HCT116 (cell line): ENCODE measurements around the gene MED26. TPM values are rescaled to one million over a fixed set of nuclear protein-coding genes. Genes with fewer than 3 reads are reported as not detected.
A peak's percentile ranks its signal among the peaks of the same experiment; 100 is the strongest.

Experiments
- ATAC-seq: fragments of 200-7000 bp; cut with Tn5 transposase; 2 replicates; pipeline ENCODE4 v1.9.1; 2020; ENCODE audit warnings: mild to moderate bottlenecking, moderate library complexity
- BruUV-seq: library from RNA; stranded (reverse); fragments of 400-500 nt; replicated peaks from 2 replicates; lab custom pipeline; 2021; lab: Mats Ljungman, UMichigan
- CTCF ChIA-PET: fragments of 300-600 bp; sonication (Branson Sonifier 250); formaldehyde crosslinking; loops from one replicate; lab custom pipeline; 2021; ENCODE audit warnings: antibody characterized with exemption; lab: Charles Lee
- POLR2A ChIA-PET: fragments of 300-600, 350-600 bp; sonication (Branson Sonifier 250); formaldehyde crosslinking; loops from one replicate; lab custom pipeline; 2021; ENCODE audit warnings: antibody characterized with exemption; lab: Charles Lee
- RAD21 ChIA-PET, 2 experiments: fragments of 300-600 bp; sonication (Branson Sonifier 250); formaldehyde crosslinking; loops; one replicate each; lab custom pipeline; 2023; ENCODE audit warnings: low total read pairs in 2 of 2; ENCODE audit not compliant: uncharacterized antibody in 2 of 2, unreplicated experiment in 2 of 2, low non-redundant PET in 1 of 2; lab: Charles Lee
- DNase-seq: peaks from one replicate; pipeline ENCODE4 v3.0.0-alpha.2; 2010; ENCODE audit warnings: low read depth, low spot score
- H2AFZ ChIP-seq: fragments of 200-600 bp; shearing (Covaris generic), sonication (generic); 2 replicates; pipeline ENCODE4 v1.6.1; 2017; ENCODE audit warnings: low read depth, mixed run types, mixed read lengths, antibody characterized with exemption, low read length; ENCODE audit not compliant: poor library complexity, severe bottlenecking
- H3K27ac ChIP-seq: 2 replicates; pipeline ENCODE4 v1.5.1; 2012; ENCODE audit warnings: low read depth, low read length
- H3K27me3 ChIP-seq: fragments of 200-600 bp; sonication (generic); 2 replicates; pipeline ENCODE4 v1.6.1; 2016; ENCODE audit warnings: mixed run types, low read length, mixed read lengths; ENCODE audit not compliant: insufficient read depth
- H3K36me3 ChIP-seq, 2 experiments: fragments of 200-500 bp in 1 of 2; fragments of 200-600 bp in 1 of 2; sonication (Bioruptor generic) in 1 of 2; sonication (generic) in 1 of 2; 2 replicates each; pipeline versions ENCODE4 v1.5.1 to v1.6.1; 2014 to 2016; ENCODE audit warnings: low read length in 2 of 2, inconsistent platforms in 1 of 2, mixed read lengths in 1 of 2, mixed run types in 1 of 2; ENCODE audit not compliant: insufficient read depth in 2 of 2, control insufficient read depth in 1 of 2
- H3K4me1 ChIP-seq, 2 experiments: fragments of 200-600 bp in 1 of 2; sonication (generic) in 1 of 2; 2 replicates each; pipeline versions ENCODE4 v1.5.1 to v1.6.1; 2012 to 2017; ENCODE audit warnings: low read length in 2 of 2, inconsistent platforms in 1 of 2, mild to moderate bottlenecking in 1 of 2, mixed read lengths in 1 of 2, mixed run types in 1 of 2, moderate library complexity in 1 of 2; ENCODE audit not compliant: insufficient read depth in 2 of 2, control insufficient read depth in 1 of 2
- H3K4me2 ChIP-seq: fragments of 200-600 bp; sonication (generic); 2 replicates; pipeline ENCODE4 v1.6.1; 2017; ENCODE audit warnings: mixed run types, low read length, mixed read lengths
- H3K4me3 ChIP-seq, 2 experiments: fragments of 200-600 bp in 1 of 2; sonication (generic) in 1 of 2; replicated peaks in 1 of 2; 2 replicates each; pipeline ENCODE4 v1.5.1; 2011 to 2016; ENCODE audit warnings: low read length in 2 of 2, control low read depth in 1 of 2, low read depth in 1 of 2, mild to moderate bottlenecking in 1 of 2, mixed read lengths in 1 of 2, mixed run types in 1 of 2
- H3K79me2 ChIP-seq: fragments of 200-600 bp; sonication (generic); 2 replicates; pipeline ENCODE4 v1.6.1; 2017; ENCODE audit warnings: mild to moderate bottlenecking, mixed run types, low read length, moderate library complexity, mixed read lengths; ENCODE audit not compliant: insufficient read depth
- H3K9ac ChIP-seq: fragments of 200-600 bp; sonication (generic); 2 replicates; pipeline ENCODE4 v1.6.1; 2016; ENCODE audit warnings: low read length, mixed read lengths
- H3K9me2 ChIP-seq: fragments of 200-600 bp; sonication (generic), shearing (Covaris generic); 2 replicates; pipeline ENCODE4 v1.6.1; 2017; ENCODE audit warnings: mixed run types, mild to moderate bottlenecking, moderate library complexity; ENCODE audit not compliant: insufficient read depth
- H3K9me3 ChIP-seq, 2 experiments: fragments of 200-500 bp in 1 of 2; fragments of 200-600 bp in 1 of 2; sonication (Bioruptor generic) in 1 of 2; sonication (generic) in 1 of 2; 2 replicates each; pipeline ENCODE4 v1.6.1; 2014 to 2017; ENCODE audit warnings: low read length in 2 of 2, mixed read lengths in 2 of 2, inconsistent platforms in 1 of 2, low read depth in 1 of 2, mild to moderate bottlenecking in 1 of 2, mixed run types in 1 of 2, moderate library complexity in 1 of 2; ENCODE audit not compliant: control insufficient read depth in 1 of 2, insufficient read depth in 1 of 2
- H4K20me1 ChIP-seq: fragments of 200-600 bp; sonication (generic), shearing (Covaris generic); 2 replicates; pipeline ENCODE4 v1.6.1; 2017; ENCODE audit warnings: mixed run types, mild to moderate bottlenecking, moderate library complexity; ENCODE audit not compliant: insufficient read depth
- ELF1 ChIP-seq: IDR thresholded peaks from 2 replicates; pipeline ENCODE4 v1.6.1; 2012; ENCODE audit warnings: low read depth, borderline replicate concordance
- RAD21 ChIP-seq: IDR thresholded peaks from 2 replicates; pipeline ENCODE4 v1.6.1; 2012; ENCODE audit warnings: low read depth, mild to moderate bottlenecking
- YY1 ChIP-seq: IDR thresholded peaks from 2 replicates; pipeline ENCODE4 v1.6.1; 2011; ENCODE audit warnings: low read length, low read depth, moderate library complexity, mild to moderate bottlenecking; ENCODE audit not compliant: insufficient replicate concordance; ENCODE audit errors: extremely low read depth
- intact Hi-C: fragments of 100-400 bp; cut with micrococcal nuclease; formaldehyde crosslinking; loops from 2 replicates; pipeline ENCODE4 v1.10.0; 2022
- total RNA-seq: library from RNA; stranded (reverse); gene quantifications from one replicate; pipeline ENCODE4 v1.2.1, GENCODE V29; 2021; ENCODE audit not compliant: unreplicated experiment
- TF ChIP-seq, protein P1 (sequence below): IDR thresholded peaks from 2 replicates; pipeline ENCODE4 v1.6.1; 2012
- TF ChIP-seq, protein P2 (sequence below): IDR thresholded peaks from 2 replicates; pipeline ENCODE4 v1.6.1; 2011; ENCODE audit warnings: mild to moderate bottlenecking, low read length, moderate library complexity; ENCODE audit not compliant: insufficient replicate concordance; ENCODE audit errors: extremely low read depth
- TF ChIP-seq, protein P3 (sequence below): IDR thresholded peaks from 2 replicates; pipeline ENCODE4 v1.6.1; 2012; ENCODE audit warnings: low read depth

MED26 gene
- total RNA-seq, 1 experiment from 2014 or later = 13.3 TPM

DNA sequence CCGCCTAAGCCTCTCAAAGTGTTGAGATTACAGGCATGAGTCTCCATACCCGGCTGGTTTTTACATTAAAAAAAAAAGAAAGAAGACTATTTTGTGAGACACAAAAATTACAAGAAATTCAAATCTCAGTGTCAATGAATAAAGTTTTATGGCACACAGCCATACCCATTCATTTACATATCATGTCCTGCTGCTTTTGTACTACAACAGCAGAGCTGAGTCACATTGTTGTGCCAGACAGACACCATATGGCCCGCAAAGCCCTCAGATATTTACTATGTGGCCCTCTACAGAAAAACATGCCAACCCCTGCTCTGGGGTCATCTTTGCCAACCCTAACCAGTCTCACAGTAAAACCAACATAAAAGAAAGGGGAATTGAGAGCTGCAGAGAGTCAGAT is 26.6 kb upstream of the MED26 start:
- Histone ChIP-seq H3K27ac (no peak overlapping the region), H3K4me3 (no peak overlapping the region), H4K20me1 (peaks cover 4% of the 10 kb centered on the region; the same call in 1 of the 2 replicates), H3K9ac (no peak overlapping the region), H3K4me1 (peaks cover 4 to 7% of the 10 kb centered on the region in 2 experiments; a peak in 3 of 4 replicates), H3K9me3 (no peaks in the 10 kb centered on the region), H3K9me2 (no peaks in the 10 kb centered on the region), H3K27me3 (no peaks in the 10 kb centered on the region), H2AFZ (no peak overlapping the region), H3K79me2 (peaks cover 53% of the 10 kb centered on the region), H3K36me3 (peaks cover 37 to 61% of the 10 kb centered on the region in 2 experiments; a peak in 3 of 4 replicates), H3K4me2 (no peak overlapping the region)
- intact Hi-C loops = no loop called here
- RAD21 ChIA-PET = no interaction called here
- DNase-seq (no peak), ATAC-seq (no peak)
- POLR2A ChIA-PET = no interaction called here
- no TSS peak for BruUV-seq
- CTCF ChIA-PET = no interaction called here
- TF ChIP-seq, protein P1, sequence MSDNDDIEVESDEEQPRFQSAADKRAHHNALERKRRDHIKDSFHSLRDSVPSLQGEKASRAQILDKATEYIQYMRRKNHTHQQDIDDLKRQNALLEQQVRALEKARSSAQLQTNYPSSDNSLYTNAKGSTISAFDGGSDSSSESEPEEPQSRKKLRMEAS = no peak
- no peak for TF ChIP-seq RAD21
- no peak for TF ChIP-seq ELF1

DNA sequence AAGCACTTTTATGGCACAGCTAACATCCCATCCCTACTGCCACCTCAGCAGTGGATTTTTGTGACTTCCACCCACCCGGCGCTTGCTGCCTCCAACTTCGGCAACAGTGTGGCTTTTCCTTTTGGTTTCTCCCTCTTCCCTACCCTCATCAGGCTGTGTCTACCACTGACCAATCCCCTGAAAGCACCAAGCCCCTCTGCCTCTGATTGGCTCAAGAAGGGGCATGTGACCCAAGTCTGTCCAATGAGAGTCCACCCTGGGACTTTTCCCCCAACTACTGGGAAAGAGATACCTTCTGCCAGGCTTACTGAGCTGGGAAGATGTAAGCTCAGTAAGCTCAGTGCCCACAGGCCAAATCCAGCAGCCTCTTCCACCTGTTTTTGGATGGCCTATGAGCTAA is 26.1 kb upstream of the MED26 start:
- RAD21 ChIA-PET = no interaction called here
- TF ChIP-seq, protein P2, sequence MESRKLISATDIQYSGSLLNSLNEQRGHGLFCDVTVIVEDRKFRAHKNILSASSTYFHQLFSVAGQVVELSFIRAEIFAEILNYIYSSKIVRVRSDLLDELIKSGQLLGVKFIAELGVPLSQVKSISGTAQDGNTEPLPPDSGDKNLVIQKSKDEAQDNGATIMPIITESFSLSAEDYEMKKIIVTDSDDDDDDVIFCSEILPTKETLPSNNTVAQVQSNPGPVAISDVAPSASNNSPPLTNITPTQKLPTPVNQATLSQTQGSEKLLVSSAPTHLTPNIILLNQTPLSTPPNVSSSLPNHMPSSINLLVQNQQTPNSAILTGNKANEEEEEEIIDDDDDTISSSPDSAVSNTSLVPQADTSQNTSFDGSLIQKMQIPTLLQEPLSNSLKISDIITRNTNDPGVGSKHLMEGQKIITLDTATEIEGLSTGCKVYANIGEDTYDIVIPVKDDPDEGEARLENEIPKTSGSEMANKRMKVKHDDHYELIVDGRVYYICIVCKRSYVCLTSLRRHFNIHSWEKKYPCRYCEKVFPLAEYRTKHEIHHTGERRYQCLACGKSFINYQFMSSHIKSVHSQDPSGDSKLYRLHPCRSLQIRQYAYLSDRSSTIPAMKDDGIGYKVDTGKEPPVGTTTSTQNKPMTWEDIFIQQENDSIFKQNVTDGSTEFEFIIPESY = no peak
- TF ChIP-seq YY1 = no peak
- TF ChIP-seq, protein P1 = no peak
- TF ChIP-seq, protein P3, sequence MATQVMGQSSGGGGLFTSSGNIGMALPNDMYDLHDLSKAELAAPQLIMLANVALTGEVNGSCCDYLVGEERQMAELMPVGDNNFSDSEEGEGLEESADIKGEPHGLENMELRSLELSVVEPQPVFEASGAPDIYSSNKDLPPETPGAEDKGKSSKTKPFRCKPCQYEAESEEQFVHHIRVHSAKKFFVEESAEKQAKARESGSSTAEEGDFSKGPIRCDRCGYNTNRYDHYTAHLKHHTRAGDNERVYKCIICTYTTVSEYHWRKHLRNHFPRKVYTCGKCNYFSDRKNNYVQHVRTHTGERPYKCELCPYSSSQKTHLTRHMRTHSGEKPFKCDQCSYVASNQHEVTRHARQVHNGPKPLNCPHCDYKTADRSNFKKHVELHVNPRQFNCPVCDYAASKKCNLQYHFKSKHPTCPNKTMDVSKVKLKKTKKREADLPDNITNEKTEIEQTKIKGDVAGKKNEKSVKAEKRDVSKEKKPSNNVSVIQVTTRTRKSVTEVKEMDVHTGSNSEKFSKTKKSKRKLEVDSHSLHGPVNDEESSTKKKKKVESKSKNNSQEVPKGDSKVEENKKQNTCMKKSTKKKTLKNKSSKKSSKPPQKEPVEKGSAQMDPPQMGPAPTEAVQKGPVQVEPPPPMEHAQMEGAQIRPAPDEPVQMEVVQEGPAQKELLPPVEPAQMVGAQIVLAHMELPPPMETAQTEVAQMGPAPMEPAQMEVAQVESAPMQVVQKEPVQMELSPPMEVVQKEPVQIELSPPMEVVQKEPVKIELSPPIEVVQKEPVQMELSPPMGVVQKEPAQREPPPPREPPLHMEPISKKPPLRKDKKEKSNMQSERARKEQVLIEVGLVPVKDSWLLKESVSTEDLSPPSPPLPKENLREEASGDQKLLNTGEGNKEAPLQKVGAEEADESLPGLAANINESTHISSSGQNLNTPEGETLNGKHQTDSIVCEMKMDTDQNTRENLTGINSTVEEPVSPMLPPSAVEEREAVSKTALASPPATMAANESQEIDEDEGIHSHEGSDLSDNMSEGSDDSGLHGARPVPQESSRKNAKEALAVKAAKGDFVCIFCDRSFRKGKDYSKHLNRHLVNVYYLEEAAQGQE = no peak
- TF ChIP-seq, all 23 proteins: peak for 0
- no TSS peak for BruUV-seq
- ATAC-seq (peak; percentile 84), DNase-seq (peak; percentile 19)
- intact Hi-C loops = no loop called here
- CTCF ChIA-PET = no interaction called here
- no peak overlapping the region for H3K27ac ChIP-seq
- H3K9me3 ChIP-seq = no peaks in the 10 kb centered on the region
- no peak overlapping the region for H3K4me2 ChIP-seq
- no peak overlapping the region for H3K4me3 ChIP-seq
- no peaks in the 10 kb centered on the region for H3K27me3 ChIP-seq
- peaks cover 48% of the 10 kb centered on the region for H3K79me2 ChIP-seq
- no peaks in the 10 kb centered on the region; the same call in 1 of the 2 replicates for H4K20me1 ChIP-seq
- peaks cover 37 to 61% of the 10 kb centered on the region in 2 experiments; a peak in 3 of 4 replicates for H3K36me3 ChIP-seq
- POLR2A ChIA-PET = no interaction called here
- no peak overlapping the region for H3K9ac ChIP-seq
- peaks cover 4% of the 10 kb centered on the region in 2 experiments; a peak in 3 of 4 replicates for H3K4me1 ChIP-seq
- H2AFZ ChIP-seq = no peak overlapping the region
- no peaks in the 10 kb centered on the region for H3K9me2 ChIP-seq
